IMR-90 (cell line): ENCODE results near the gene NSUN4. TPM values are rescaled to one million over a fixed set of nuclear protein-coding genes. Genes with fewer than 3 reads are reported as not detected.

Experiments used
- ATAC-seq: fragments of 200-7000 bp; cut with Tn5 transposase; 2 replicates; pipeline ENCODE4 v1.9.1; 2020; ENCODE audit warnings: low read depth, mild to moderate bottlenecking, moderate library complexity
- BruUV-seq: library from RNA; stranded (reverse); fragments of 400-500 nt; replicated peaks from 2 replicates; lab custom pipeline; 2021; lab: Mats Ljungman, UMichigan
- CTCF ChIA-PET: fragments of 300-600 bp; formaldehyde crosslinking; extraction: SDS; loops from one replicate; lab custom pipeline; 2021; ENCODE audit warnings: antibody characterized with exemption; lab: Yijun Ruan, JAX
- POLR2A ChIA-PET: fragments of 300-600 bp; sonication (Branson Sonifier 250); formaldehyde crosslinking; loops from one replicate; lab custom pipeline; 2022; ENCODE audit warnings: antibody characterized with exemption; ENCODE audit not compliant: unreplicated experiment; lab: Charles Lee
- DNase-seq: peaks from one replicate; pipeline ENCODE4 v3.0.0; 2013
- H2AFZ ChIP-seq: replicated peaks from 2 replicates; pipeline ENCODE3; 2013; ENCODE audit warnings: low read length, mild to moderate bottlenecking; ENCODE audit not compliant: poor library complexity
- H2AK5ac ChIP-seq: 2 replicates; pipeline ENCODE4 v1.6.1; 2013; ENCODE audit warnings: low read depth, low read length, inconsistent platforms
- H2AK9ac ChIP-seq: replicated peaks from 2 replicates; pipeline ENCODE3; 2013; ENCODE audit warnings: mild to moderate bottlenecking, low read depth, low read length, moderate library complexity; ENCODE audit not compliant: poor library complexity
- H2BK120ac ChIP-seq: 2 replicates; pipeline ENCODE4 v1.6.1; 2013; ENCODE audit warnings: low read depth, low read length, inconsistent platforms
- H2BK15ac ChIP-seq: 3 replicates; pipeline ENCODE4 v1.6.1; 2013; ENCODE audit warnings: low read depth, low read length, inconsistent platforms
- H2BK20ac ChIP-seq: 2 replicates; pipeline ENCODE4 v1.6.1; 2013; ENCODE audit warnings: low read depth, mild to moderate bottlenecking, inconsistent platforms, low read length, moderate library complexity
- H2BK5ac ChIP-seq: 2 replicates; pipeline ENCODE4 v1.6.1; 2013; ENCODE audit warnings: mild to moderate bottlenecking, low read depth, low read length, inconsistent platforms; ENCODE audit not compliant: poor library complexity, severe bottlenecking
- H3K14ac ChIP-seq: replicated peaks from 2 replicates; pipeline ENCODE4 v1.6.1; 2013; ENCODE audit warnings: low read depth, low read length, inconsistent platforms
- H3K18ac ChIP-seq: 2 replicates; pipeline ENCODE4 v1.6.1; 2013; ENCODE audit warnings: low read depth, low read length, control low read depth
- H3K23ac ChIP-seq: 2 replicates; pipeline ENCODE4 v1.6.1; 2013; ENCODE audit warnings: low read depth, low read length, inconsistent platforms
- H3K27ac ChIP-seq: 2 replicates; pipeline ENCODE4 v1.5.1; 2013; ENCODE audit warnings: mild to moderate bottlenecking, control low read depth, low read length; ENCODE audit not compliant: insufficient read depth
- H3K27me3 ChIP-seq: 2 replicates; pipeline ENCODE4 v1.6.1; 2013; ENCODE audit warnings: low read length; ENCODE audit not compliant: control insufficient read depth, insufficient read depth
- H3K36me3 ChIP-seq: 2 replicates; pipeline ENCODE4 v1.6.1; 2013; ENCODE audit warnings: low read length, mixed read lengths; ENCODE audit not compliant: control insufficient read depth, insufficient read depth
- H3K4ac ChIP-seq: 2 replicates; pipeline ENCODE4 v1.6.1; 2013; ENCODE audit warnings: low read depth, low read length, inconsistent platforms
- H3K4me1 ChIP-seq: 2 replicates; pipeline ENCODE4 v1.6.1; 2013; ENCODE audit warnings: low read length, mixed read lengths; ENCODE audit not compliant: control insufficient read depth, insufficient read depth
- H3K4me2 ChIP-seq: 2 replicates; pipeline ENCODE4 v1.6.1; 2013; ENCODE audit warnings: low read depth, mild to moderate bottlenecking, control low read depth, low read length, moderate library complexity
- H3K4me3 ChIP-seq: 2 replicates; pipeline ENCODE4 v1.5.1; 2013; ENCODE audit warnings: low read depth, mild to moderate bottlenecking, control low read depth, low read length, moderate library complexity; ENCODE audit not compliant: insufficient read depth
- H3K56ac ChIP-seq: 2 replicates; pipeline ENCODE4 v1.6.1; 2013; ENCODE audit warnings: low read length, inconsistent platforms; ENCODE audit not compliant: insufficient read depth; ENCODE audit errors: extremely low read depth
- H3K79me1 ChIP-seq, 2 experiments: 2 replicates each; pipeline ENCODE4 v1.6.1; 2013; ENCODE audit warnings: low read length in 2 of 2, inconsistent platforms in 1 of 2, low read depth in 1 of 2
- H3K9ac ChIP-seq: 2 replicates; pipeline ENCODE4 v1.6.1; 2013; ENCODE audit warnings: low read depth, low read length, control low read depth
- H3K9me1 ChIP-seq: 2 replicates; pipeline ENCODE4 v1.6.1; 2013; ENCODE audit warnings: low read length, inconsistent platforms; ENCODE audit not compliant: insufficient read depth
- H3K9me3 ChIP-seq: 2 replicates; pipeline ENCODE4 v1.6.1; 2013; ENCODE audit warnings: low read length; ENCODE audit not compliant: control insufficient read depth, insufficient read depth
- H4K20me1 ChIP-seq: 2 replicates; pipeline ENCODE4 v1.6.1; 2013; ENCODE audit warnings: low read length, inconsistent platforms; ENCODE audit not compliant: insufficient read depth
- H4K5ac ChIP-seq: 2 replicates; pipeline ENCODE4 v1.6.1; 2013; ENCODE audit warnings: mild to moderate bottlenecking, low read depth, low read length, control low read depth
- H4K8ac ChIP-seq, 2 experiments: 2 replicates each; pipeline ENCODE4 v1.6.1; 2013; ENCODE audit warnings: low read depth in 2 of 2, low read length in 2 of 2, control low read depth in 1 of 2, inconsistent platforms in 1 of 2
- H4K91ac ChIP-seq: 2 replicates; pipeline ENCODE4 v1.6.1; 2013; ENCODE audit warnings: low read depth, low read length, inconsistent platforms; ENCODE audit not compliant: insufficient read depth
- BHLHE40 ChIP-seq: fragments of 150-350 bp; IDR thresholded peaks from 2 replicates; pipeline ENCODE4 v1.6.1; 2016; ENCODE audit warnings: mild to moderate bottlenecking, low read depth, low read length
- CEBPB ChIP-seq: IDR thresholded peaks from 2 replicates; pipeline ENCODE4 v1.6.1; 2012; ENCODE audit warnings: low read depth, low read length, improper control_type of control experiment
- CHD1 ChIP-seq: IDR thresholded peaks from 2 replicates; pipeline ENCODE4 v1.6.1; 2012; ENCODE audit warnings: low read depth, low read length, improper control_type of control experiment
- FOS ChIP-seq: fragments of 150-350 bp; IDR thresholded peaks from 2 replicates; pipeline ENCODE4 v1.6.1; 2016; ENCODE audit warnings: low read depth, low read length
- MAFK ChIP-seq: IDR thresholded peaks from 2 replicates; pipeline ENCODE4 v1.6.1; 2012; ENCODE audit warnings: low read depth, low read length, improper control_type of control experiment
- MAZ ChIP-seq: IDR thresholded peaks from 2 replicates; pipeline ENCODE4 v1.6.1; 2012; ENCODE audit warnings: low read depth, mild to moderate bottlenecking, low read length, improper control_type of control experiment, moderate library complexity, borderline replicate concordance
- MXI1 ChIP-seq: IDR thresholded peaks from 2 replicates; pipeline ENCODE4 v1.6.1; 2012; ENCODE audit warnings: low read depth, mild to moderate bottlenecking, low read length, moderate library complexity, borderline replicate concordance
- NFE2L2 ChIP-seq: fragments of 150-350 bp; IDR thresholded peaks from 2 replicates; pipeline ENCODE4 v1.6.1; 2016; ENCODE audit warnings: low read depth, mild to moderate bottlenecking, low read length
- POLR2A ChIP-seq: IDR thresholded peaks from 2 replicates; pipeline ENCODE4 v1.6.1; 2012; ENCODE audit warnings: mild to moderate bottlenecking, low read depth, low read length
- RCOR1 ChIP-seq: IDR thresholded peaks from 2 replicates; pipeline ENCODE4 v1.6.1; 2012; ENCODE audit warnings: mild to moderate bottlenecking, low read length, improper control_type of control experiment; ENCODE audit not compliant: insufficient replicate concordance
- RFX5 ChIP-seq: IDR thresholded peaks from 2 replicates; pipeline ENCODE4 v1.8.0; 2012; ENCODE audit warnings: low read depth, mild to moderate bottlenecking, low read length, moderate library complexity
- SMC3 ChIP-seq: fragments of 150-350 bp; IDR thresholded peaks from 2 replicates; pipeline ENCODE4 v1.6.1; 2016; ENCODE audit warnings: low read depth, mild to moderate bottlenecking, antibody characterized with exemption, low read length, moderate library complexity
- WGBS, 2 experiments: methylation state at CpG; one replicate each; pipeline versions ENCODE4 v1.1.5 to v1.1.7; 2013; ENCODE audit warnings: missing lambda C conversion rate in 2 of 2; ENCODE audit not compliant: insufficient read length in 1 of 2; ENCODE audit errors: extremely low coverage in 2 of 2; 5-methylcytosine and 5-hydroxymethylcytosine counted together
- dilution Hi-C: fragments of 300-500 bp; cut with HindIII; formaldehyde crosslinking; loops from one replicate; pipeline ENCODE4 v1.14.3; 2018; ENCODE audit warnings: low sequenced_read_pairs; ENCODE audit not compliant: unreplicated experiment
- in situ Hi-C: fragments of 300-500 bp; cut with MboI; formaldehyde crosslinking; loops from 3 replicates; pipeline ENCODE4 v1.14.3; 2019; ENCODE audit warnings: low sequenced_read_pairs, inconsistent platforms, mixed read lengths
- intact Hi-C: fragments of 100-400 bp; cut with micrococcal nuclease; formaldehyde crosslinking; loops from 2 replicates; pipeline ENCODE4 v1.10.0; 2022
- polyA plus RNA-seq, 3 experiments: library from polyadenylated mRNA; depleted of rRNA; stranded (reverse); fragments of >200 nt; gene quantifications; 2 replicates each; pipeline ENCODE4 v1.2.3, GENCODE V29; 2012; ENCODE audit warnings: low replicate concordance in 1 of 3
- total RNA-seq: library from RNA; depleted of rRNA; stranded (reverse); fragments of >200 nt; gene quantifications from 2 replicates; pipeline ENCODE4 v1.2.3, GENCODE V29; 2012
- TF ChIP-seq, protein P1 (sequence below): conservative IDR thresholded peaks from 2 replicates; pipeline ENCODE4 v1.5.1; 2012; ENCODE audit warnings: mild to moderate bottlenecking, low read depth, low read length, improper control_type of control experiment
- TF ChIP-seq, protein P2 (sequence below): fragments of 150-350 bp; IDR thresholded peaks from 2 replicates; pipeline ENCODE4 v1.6.1; 2016; ENCODE audit warnings: low read depth, mild to moderate bottlenecking, low read length, moderate library complexity, borderline replicate concordance
- TF ChIP-seq, protein P3 (sequence below): fragments of 150-350 bp; IDR thresholded peaks from 2 replicates; pipeline ENCODE4 v1.6.1; 2017; ENCODE audit warnings: mild to moderate bottlenecking, antibody characterized with exemption, low read length, low read depth

NSUN4 gene
- total and polyA plus RNA-seq, 2 of the 4 experiments (the other 2 are of a cell fraction), result 10.9 to 13.0 TPM

DNA sequence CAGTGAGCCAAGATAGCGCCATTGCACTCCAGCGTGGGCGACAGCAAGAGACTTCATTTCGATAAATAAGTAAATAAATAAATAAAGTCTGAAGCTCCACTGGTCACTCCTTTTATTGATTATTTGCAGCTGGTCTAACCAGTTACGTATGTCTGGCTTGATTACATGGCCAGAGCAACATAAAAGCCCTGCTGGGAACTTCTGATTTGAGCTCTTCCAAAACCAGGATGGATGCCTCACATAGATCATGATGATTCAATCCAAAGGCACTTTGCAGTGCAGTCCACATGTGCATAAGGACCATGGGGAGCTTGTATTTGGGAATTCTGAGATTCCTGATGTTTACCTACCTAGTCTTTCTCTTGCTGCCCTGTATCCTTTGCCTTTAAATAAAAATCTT lies 24.0 kb downstream of the NSUN4 start:
- TF ChIP-seq MXI1 (no peak), FOS (no peak), RCOR1 (no peak), CHD1 (no peak), SMC3 (no peak), CEBPB (no peak), POLR2A (no peak), NFE2L2 (no peak), BHLHE40 (no peak), MAFK (no peak), RFX5 (no peak), MAZ (no peak)
- TF ChIP-seq, protein P1, sequence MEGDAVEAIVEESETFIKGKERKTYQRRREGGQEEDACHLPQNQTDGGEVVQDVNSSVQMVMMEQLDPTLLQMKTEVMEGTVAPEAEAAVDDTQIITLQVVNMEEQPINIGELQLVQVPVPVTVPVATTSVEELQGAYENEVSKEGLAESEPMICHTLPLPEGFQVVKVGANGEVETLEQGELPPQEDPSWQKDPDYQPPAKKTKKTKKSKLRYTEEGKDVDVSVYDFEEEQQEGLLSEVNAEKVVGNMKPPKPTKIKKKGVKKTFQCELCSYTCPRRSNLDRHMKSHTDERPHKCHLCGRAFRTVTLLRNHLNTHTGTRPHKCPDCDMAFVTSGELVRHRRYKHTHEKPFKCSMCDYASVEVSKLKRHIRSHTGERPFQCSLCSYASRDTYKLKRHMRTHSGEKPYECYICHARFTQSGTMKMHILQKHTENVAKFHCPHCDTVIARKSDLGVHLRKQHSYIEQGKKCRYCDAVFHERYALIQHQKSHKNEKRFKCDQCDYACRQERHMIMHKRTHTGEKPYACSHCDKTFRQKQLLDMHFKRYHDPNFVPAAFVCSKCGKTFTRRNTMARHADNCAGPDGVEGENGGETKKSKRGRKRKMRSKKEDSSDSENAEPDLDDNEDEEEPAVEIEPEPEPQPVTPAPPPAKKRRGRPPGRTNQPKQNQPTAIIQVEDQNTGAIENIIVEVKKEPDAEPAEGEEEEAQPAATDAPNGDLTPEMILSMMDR, result no peak
- TF ChIP-seq, protein P2, sequence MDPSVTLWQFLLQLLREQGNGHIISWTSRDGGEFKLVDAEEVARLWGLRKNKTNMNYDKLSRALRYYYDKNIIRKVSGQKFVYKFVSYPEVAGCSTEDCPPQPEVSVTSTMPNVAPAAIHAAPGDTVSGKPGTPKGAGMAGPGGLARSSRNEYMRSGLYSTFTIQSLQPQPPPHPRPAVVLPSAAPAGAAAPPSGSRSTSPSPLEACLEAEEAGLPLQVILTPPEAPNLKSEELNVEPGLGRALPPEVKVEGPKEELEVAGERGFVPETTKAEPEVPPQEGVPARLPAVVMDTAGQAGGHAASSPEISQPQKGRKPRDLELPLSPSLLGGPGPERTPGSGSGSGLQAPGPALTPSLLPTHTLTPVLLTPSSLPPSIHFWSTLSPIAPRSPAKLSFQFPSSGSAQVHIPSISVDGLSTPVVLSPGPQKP, result no peak
- TF ChIP-seq, protein P3, sequence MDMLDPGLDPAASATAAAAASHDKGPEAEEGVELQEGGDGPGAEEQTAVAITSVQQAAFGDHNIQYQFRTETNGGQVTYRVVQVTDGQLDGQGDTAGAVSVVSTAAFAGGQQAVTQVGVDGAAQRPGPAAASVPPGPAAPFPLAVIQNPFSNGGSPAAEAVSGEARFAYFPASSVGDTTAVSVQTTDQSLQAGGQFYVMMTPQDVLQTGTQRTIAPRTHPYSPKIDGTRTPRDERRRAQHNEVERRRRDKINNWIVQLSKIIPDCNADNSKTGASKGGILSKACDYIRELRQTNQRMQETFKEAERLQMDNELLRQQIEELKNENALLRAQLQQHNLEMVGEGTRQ, result no peak
- 83% methylated on average over 1 of the region's 5 CpGs; no CpG with 5 or more reads in 1 of the 2 experiments for WGBS, 2 experiments
- no peaks in the 10 kb centered on the region for H3K79me1 ChIP-seq
- H3K23ac ChIP-seq, result no peak overlapping the region
- ATAC-seq, result peak; percentile 49; the same call in 1 of the 2 replicates
- H2AFZ ChIP-seq, result no peak overlapping the region
- H2BK120ac ChIP-seq, result no peak overlapping the region
- H3K4me2 ChIP-seq, result no peak overlapping the region
- H3K14ac ChIP-seq, result no peak overlapping the region
- H3K4ac ChIP-seq, result no peak overlapping the region
- H3K9ac ChIP-seq, result no peak overlapping the region
- H3K27me3 ChIP-seq, result no peaks in the 10 kb centered on the region
- no peaks in the 10 kb centered on the region for H3K9me3 ChIP-seq
- H3K4me3 ChIP-seq, result no peak overlapping the region
- POLR2A ChIA-PET, result interaction anchor here (0.6 kb wide), 1 partner anchor 9 kb away, joined by 10 read pairs; no protein-coding TSS in a partner anchor
- dilution Hi-C loops (no loop called here), in situ Hi-C loops (no loop called here), intact Hi-C loops (no loop called here)
- peaks cover 38% of the 10 kb centered on the region for H3K36me3 ChIP-seq
- no peak overlapping the region for H3K18ac ChIP-seq
- no TSS peak for BruUV-seq
- H3K4me1 ChIP-seq, result no peaks in the 10 kb centered on the region
- no peak overlapping the region for H3K56ac ChIP-seq
- no peak overlapping the region for H2BK5ac ChIP-seq
- H4K91ac ChIP-seq, result no peak overlapping the region
- no peak overlapping the region for H2BK20ac ChIP-seq
- H2BK15ac ChIP-seq, result no peak overlapping the region
- no peak overlapping the region for H4K5ac ChIP-seq
- H3K9me1 ChIP-seq, result no peaks in the 10 kb centered on the region; the same call in 1 of the 2 replicates
- no peak overlapping the region for H2AK5ac ChIP-seq
- no peak overlapping the region for H2AK9ac ChIP-seq
- CTCF ChIA-PET, result interaction anchor here (1.0 kb wide), 1 partner anchor 16 kb away, joined by 3 read pairs; no protein-coding TSS in a partner anchor
- DNase-seq, result peak; percentile 45
- no peaks in the 10 kb centered on the region for H4K20me1 ChIP-seq
- H4K8ac ChIP-seq, result no peak overlapping the region
- no peak overlapping the region for H3K27ac ChIP-seq
